ENCODE data around the gene GBF1. TPM values are rescaled to one million over a fixed set of nuclear protein-coding genes. Genes with fewer than 3 reads are reported as not detected.

The GBF1 gene
- total and polyA plus RNA-seq, 2 of the 13 experiments (the other 11 are each of a cell fraction or from before 2014, with no cell fraction given): 17.1 to 21.9 TPM

GRCh38 chr10:102419269-102420180 is 174.2 kb downstream of the GBF1 start (continued):
- TF ChIP-seq ZNF562 (CRISPR knock-in tag; IDR thresholded peaks at IDR 0.05; ENCODE audit: borderline replicate concordance) (no peak), NFIB (CRISPR knock-in tag; IDR thresholded peaks at IDR 0.05; ENCODE audit: borderline replicate concordance) (no peak), GPBP1L1 (CRISPR knock-in tag; IDR thresholded peaks at IDR 0.05) (no peak), ZNF292 (CRISPR knock-in tag; IDR thresholded peaks at IDR 0.05; ENCODE audit: borderline replicate concordance, low read depth) (no peak), MBD4 (IDR thresholded peaks at IDR 0.05; ENCODE audit: borderline replicate concordance, low read length) (no peak), MLXIP (CRISPR knock-in tag; IDR thresholded peaks at IDR 0.05; ENCODE audit: borderline replicate concordance) (peak; percentile 76; the same call in 1 of the 2 replicates), ZNF30 (CRISPR knock-in tag; IDR thresholded peaks at IDR 0.05) (no peak), RARG (CRISPR knock-in tag; IDR thresholded peaks at IDR 0.05; ENCODE audit: low read depth) (no peak), ELF1 (CRISPR knock-in tag; IDR thresholded peaks at IDR 0.05) (no peak), AKNA (CRISPR knock-in tag; IDR thresholded peaks at IDR 0.05; ENCODE audit: borderline replicate concordance) (0 out of 2 replicates have a peak, but pooled peaks have one; percentile 68), SRSF9 (IDR thresholded peaks at IDR 0.05; ENCODE audit: borderline replicate concordance, insufficient read depth, low read depth, low read length, poor library complexity, severe bottlenecking) (no peak), NRL (CRISPR knock-in tag; IDR thresholded peaks at IDR 0.05; ENCODE audit: borderline replicate concordance) (no peak)
